HG02852 (cell line): Measurements from ENCODE around the gene RWDD3.

ENCODE experiments used
- ATAC-seq: cut with Tn5 transposase; IDR thresholded peaks from one replicate; pipeline ENCODE4 v1.9.1; 2021; ENCODE audit warnings: mild to moderate bottlenecking, moderate library complexity; ENCODE audit not compliant: unreplicated experiment

RWDD3 gene, protein sequence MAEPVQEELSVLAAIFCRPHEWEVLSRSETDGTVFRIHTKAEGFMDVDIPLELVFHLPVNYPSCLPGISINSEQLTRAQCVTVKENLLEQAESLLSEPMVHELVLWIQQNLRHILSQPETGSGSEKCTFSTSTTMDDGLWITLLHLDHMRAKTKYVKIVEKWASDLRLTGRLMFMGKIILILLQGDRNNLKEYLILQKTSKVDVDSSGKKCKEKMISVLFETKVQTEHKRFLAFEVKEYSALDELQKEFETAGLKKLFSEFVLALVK

DNA sequence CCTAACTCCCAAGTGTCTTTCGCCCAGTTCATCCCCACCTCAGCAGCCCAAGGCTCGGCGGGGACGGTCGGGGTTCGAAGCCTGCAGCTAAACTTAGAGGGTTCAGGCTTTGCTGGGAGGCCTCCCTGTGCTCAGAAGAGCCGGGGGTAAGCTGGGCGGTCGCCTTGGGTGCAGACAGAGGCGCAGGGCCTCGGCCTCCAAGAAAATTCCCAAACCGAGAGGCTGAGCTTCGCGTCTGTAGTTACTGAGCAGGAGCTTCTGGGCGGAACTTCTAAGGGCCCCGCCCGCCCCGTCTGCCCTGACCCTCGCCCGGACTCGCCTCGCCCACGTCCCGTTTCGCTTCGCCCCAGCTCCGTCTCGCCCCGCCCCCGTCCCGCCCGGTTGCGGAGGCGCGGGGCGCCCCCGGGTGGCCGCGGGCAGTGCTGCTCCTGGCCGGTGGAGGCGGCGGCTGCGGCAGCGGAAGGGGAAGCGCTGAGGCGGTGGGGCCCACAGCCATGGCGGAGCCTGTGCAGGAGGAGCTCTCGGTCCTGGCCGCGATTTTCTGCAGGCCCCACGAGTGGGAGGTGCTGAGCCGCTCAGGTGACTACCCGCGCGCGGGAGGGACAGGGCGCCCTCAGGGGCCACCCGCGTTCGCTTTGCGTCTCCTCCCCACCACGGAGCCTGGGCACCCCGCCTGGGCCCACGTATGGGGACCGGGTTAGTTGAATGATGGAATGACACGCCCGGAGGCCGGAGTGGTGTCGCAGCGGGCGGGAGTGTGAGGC, at the start of gene RWDD3:
Gene RWDD3, plus strand, starts transcription at position 474 of the 764 bp plus-strand sequence. Its CDS starts 21 bp downstream, at position 495.
- ATAC-seq, result peak; percentile 97

DNA sequence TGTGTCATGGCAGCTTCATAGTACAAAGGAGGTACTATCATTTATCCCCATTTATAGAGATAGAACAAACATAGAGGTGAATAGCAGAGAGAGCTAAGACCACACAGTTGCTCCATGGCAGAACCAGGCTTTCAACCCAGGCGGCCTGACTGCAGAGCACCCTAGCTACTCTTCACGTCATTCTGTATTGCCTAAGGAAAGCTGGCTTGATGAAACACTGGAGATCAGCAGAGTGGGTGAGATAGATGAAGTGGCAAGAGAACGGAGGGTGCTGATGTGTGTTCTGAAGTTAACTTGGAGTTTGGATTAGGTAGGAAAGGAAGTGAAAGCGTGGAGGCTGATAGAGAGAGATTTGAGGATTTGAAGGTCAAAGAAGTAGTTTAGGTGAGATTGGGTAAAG, 47.9 kb upstream of the RWDD3 start:
- ATAC-seq, result no peak

DNA sequence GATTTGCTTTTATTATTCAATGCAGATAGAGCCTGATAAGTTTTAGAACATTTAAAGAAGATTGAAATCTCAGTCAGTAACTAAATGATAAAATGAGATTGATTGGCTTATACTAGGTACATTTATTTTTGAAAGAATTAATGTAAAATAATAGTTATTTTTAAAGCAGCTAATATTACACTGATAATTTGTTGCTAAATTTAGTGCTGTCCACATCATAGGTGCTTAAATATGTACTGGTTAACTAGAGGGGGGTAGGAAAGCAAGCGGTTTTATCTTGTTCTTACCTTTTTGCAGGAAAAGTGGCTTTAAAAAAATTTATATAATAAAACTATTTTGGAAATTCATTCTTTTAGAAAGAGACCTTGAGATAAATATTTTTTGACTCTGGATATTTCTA, 40.4 kb upstream of the RWDD3 start:
- no peak for ATAC-seq

DNA sequence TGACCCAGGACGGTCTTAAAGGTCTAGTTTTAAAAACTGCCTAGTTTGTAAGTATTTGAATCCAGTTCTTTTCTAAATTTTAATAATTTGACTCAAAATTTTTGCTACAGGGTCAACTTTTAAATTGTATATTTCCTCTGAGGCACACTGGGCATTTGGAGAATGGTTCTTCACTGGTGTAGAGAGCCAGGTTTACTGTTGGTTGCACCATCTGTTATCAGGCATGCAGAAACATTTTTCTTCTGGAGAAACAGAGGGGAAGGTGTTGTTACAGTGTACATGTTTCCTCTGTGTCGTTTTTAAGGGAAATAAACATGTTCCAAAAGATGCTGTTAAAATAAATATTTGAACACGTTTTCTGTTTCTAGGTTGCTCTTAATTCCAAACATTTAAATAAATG, 39.0 kb upstream of the RWDD3 start:
- no peak for ATAC-seq

DNA sequence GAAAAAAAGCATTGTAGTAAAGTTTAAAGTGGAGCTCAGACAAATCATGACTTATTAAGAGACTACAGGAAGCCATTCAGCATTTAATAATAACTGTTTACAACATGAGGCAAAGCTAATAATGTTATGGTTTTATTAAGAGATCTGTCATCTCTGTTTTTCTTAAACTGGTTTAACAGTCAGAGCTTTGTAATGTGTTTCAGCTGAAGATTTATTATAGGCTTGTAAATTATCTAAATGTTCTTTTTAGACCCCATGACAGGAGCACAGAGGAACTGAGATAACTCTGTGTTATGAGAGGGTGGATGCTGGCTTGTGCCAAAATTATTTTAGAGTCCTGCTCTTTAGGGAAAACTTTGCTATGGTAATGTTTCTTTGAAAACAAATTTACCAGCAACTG, 38.0 kb upstream of the RWDD3 start:
- no peak for ATAC-seq

DNA sequence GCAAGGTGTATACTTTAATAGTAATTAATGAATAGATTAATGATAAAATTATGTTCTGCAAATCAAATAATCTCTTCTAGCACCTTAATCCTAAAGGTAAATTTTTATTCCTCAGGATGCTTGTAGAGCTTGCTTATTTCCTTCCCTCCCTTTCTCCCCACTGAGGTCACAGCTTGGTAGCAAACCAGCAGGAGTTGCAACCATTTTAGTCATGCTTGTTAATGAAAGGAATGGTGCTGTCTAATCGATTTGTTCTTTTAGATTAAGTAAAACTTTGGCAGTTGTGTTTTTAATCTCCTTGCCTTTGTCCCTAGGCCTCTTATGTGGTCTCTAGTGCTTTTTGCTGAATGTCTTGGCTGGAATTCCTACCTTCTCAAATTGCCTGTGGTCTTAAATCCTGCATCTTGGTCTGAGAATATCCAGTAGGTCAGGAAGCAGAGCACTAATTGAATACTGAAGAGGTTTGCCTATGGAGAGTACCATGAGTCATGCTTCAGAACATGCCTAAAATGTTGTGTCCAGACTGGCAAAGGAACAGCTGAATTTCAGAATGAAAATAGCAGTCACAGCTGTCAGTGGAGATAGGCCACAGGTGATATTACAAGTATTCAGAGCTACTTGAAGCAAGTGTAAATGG, 36.3 kb upstream of the RWDD3 start:
- ATAC-seq, result no peak

DNA sequence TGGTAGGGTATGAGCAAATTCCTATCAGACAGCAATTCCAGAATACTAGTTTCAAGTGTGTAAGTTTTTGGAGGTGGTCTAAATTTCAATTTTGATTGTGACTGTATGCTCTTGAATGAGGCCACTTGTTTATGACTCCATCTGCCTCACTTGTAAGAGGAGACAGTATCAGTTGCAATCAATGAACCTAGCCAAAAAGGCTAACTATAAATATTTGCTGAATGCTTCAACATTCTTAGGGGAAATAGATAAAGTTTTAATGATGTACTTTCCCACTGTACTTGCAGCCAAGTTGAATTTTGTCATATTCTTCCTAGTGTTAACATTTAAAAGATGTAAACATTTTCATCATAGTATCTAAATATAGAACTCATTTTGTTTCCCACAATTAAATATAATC, 32.1 kb upstream of the RWDD3 start:
- no peak for ATAC-seq

DNA sequence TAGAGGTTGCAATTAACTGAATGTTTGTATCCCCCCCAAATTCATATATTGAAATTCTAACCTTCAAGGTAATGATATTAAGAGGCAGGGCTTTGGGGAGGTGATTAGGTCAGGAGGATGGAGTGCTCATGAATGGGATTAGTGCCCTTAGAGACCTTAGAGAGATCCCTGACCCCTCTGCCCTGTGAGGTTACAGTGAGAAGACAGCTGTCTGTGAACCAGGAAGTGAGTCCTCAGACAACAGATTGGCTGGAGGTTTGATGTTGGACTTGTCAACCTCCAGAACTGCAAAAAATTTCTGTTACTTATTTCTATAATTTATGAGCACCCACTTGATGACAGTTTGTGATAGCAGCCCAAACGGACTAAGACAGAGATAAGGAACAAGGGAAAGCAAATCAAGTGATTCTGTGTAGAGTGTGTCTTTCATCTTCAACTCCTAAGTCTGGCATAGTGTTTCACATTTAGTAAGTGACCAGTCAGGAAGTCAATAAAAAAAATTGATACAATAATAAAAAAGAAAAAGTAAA, 30.0 kb upstream of the RWDD3 start:
- ATAC-seq, result no peak

DNA sequence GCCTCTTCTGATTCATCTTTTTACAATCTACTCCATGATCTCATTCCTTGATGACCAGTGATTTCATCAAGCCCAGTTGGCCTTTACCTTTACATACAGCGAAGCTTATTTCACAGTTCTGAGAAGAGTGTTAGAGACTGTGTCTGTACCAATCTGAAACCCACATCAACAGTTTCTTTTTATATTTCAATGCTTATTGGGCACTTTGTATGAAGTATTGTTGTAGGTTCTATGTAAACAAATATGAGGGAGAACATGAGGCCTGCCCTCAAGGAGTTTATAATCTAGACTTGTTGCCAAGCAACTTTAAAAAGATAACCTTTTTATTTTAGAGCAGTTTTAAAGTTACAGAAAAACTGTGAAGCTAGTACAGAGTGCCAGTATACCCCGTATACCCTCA, 27.5 kb upstream of the RWDD3 start:
- no peak for ATAC-seq

DNA sequence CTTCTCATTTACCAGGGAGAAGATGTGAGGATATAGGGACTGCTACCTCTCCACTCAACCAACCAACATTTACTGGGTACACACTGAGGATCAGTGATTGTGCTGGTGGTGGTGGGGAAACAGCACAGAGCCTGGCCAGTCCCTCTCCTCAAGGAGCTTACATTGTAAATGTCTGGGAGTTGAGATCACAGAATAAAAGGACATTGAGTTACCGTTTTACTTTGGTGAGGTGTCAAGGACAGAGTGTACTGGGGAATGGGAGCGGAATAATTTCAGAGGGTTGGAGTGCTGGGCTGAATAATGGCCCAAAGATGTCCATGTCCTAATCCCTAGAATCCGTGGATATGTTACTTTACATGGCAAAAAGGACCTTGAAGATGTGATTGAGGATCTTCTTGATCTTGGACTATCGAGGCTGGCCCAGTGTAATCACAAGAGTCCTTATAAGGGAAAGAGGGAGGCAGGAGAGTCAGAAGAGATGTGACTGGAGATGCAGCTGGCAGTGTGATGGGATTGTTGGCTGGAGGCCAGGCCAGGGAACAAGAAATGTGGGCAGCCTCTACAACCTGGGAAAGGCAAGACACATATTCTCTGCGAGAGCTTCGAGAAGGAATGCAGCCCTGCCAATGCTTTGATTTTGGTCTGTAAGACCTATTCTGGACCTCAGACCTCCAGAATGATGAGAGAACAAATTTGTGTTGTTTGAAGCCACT, 26.6 kb upstream of the RWDD3 start:
- no peak for ATAC-seq

DNA sequence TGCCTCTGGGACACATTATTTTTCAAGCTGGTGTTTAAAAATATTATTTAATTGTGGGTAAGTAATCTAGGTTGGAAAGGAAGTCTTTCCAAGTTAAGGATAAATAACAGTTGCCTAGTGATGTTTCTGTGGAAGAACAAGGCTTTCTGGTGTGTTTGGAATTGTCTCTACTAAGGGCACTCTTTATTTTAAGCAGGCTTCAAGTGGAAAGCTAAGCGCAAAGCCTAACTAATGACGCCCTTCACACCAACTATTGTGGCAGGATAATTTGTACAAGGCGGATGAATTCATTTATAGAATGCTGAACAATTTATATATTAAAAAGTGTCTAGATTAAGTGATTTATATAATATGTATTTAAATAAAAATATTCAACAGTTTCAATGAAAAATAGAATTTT, 25.1 kb upstream of the RWDD3 start:
- no peak for ATAC-seq

DNA sequence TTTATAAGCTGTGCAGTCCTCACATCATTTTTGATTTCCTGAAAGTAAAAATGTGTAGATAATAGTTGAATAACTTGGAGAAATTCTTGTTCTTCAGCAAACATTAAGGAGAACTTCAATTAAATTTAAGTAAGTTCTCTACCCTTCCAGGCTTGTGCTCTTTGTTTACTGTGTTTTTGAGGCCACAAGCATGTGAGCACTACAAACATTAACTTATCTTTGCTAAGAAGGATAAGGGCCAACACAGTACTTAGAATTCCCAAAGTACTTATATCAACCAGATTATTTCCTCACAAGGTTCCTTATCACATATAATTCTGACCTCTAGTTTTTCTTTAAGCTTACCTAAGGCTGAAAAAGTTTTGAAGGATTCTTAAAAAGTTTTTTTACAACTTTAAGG, 24.7 kb upstream of the RWDD3 start:
- no peak for ATAC-seq

DNA sequence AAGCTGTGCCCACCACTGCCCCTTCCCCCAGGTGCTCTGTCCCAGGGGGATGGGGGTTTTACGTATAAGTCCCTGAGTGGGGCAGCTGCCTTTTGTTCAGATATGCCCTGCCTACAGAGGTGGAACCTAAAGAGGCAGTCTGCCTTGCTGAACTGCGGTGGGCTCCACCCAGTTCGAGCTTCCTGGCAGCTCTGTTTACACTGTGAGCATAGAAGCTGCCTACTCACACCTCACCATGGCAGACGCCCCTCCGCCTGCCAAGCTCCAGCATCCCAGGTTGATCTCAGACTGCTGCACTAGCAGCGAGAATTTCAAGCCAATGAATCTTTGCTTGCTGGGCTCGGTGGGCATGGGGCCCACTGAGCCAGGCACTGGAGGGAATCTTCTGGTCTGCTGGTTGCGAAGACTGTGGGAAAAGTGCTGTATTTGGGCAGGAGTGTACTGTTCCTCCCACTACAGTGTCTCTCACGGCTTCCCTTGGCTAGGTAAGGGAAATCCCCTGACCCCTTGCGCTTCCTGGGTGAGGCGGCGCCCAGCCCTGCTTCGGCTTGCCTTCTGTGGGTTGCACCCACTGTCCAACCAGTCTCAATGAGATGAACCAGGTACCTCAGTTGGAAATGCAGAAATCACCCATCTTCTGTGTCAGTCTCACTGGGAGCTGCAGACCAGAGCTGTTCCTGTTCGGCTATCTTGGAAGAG, 17.6 kb upstream of the RWDD3 start:
- ATAC-seq, result no peak

DNA sequence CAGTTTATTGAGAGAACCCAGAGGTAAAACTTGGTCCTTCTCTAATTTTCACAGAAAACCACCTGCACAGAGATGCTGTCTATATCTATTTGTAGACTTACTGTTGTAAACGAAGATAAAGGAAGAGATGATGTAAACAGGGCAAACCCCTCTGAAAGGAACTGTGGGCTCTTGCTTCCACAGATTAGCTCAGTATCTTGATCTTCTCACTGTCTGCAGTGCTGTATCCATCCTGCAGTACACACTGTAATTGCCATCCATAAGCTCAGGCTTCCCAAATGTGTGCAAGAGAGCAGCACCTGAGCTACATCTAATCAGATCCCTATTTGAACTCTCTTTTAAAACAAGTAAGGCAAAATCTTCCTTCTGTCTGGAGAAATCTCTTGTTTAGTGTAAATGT, 16.6 kb upstream of the RWDD3 start:
- ATAC-seq, result no peak

DNA sequence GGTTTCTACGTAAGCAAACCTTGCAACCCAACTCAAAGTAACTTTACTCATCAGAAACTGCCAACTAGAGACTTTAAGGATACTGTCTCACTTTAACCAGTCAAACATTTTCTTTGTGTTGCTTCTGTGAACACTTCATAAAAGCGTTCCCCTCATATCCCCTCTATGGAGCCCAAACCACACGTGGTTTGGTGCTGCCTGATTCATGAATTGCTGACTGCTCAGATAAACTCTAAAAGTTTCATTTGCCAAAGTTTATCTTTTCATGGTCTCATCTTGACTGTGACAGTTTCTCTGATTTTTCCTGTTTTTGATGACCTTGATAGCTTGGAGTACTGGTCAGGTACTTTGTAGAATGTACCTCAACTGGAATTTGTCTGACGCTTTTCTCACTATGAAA, 14.6 kb upstream of the RWDD3 start:
- ATAC-seq, result no peak

DNA sequence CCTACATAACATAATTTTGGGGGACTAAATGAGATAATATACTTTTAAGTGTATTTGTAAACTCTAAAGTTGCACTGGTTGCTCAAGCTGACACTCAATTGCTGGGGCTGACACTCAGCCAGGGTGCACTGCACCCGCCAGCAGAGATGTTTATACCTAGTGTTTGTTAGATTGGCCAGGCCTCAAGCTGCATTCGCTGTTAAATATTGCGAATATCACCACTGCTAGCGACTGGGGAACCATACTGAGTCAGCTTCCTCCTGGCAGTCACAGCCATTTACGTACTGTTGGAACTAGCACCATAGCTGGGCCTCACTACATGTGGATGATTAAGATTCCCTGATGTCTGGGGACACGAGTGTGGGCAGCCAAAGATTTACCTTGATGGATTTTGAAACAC, 12.7 kb upstream of the RWDD3 start:
- ATAC-seq, result no peak

DNA sequence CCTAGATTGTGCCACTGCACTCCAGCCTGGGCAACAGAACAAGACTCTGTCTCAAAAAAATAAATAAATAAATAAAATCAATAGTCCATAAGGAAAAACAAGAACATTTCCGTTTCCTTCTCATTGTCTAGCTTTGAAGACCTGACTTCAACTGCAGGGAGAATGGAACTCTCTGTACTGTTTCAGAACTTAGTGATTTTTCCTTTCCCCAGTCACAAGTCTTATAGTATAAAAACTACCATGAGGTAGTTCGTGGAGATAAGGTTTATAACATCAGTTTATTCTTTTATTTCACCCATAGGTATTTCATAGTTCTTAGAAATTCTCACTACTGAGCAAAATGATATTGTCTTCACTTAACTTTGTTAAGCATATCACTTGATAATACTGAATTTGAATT, 11.4 kb upstream of the RWDD3 start:
- no peak for ATAC-seq

DNA sequence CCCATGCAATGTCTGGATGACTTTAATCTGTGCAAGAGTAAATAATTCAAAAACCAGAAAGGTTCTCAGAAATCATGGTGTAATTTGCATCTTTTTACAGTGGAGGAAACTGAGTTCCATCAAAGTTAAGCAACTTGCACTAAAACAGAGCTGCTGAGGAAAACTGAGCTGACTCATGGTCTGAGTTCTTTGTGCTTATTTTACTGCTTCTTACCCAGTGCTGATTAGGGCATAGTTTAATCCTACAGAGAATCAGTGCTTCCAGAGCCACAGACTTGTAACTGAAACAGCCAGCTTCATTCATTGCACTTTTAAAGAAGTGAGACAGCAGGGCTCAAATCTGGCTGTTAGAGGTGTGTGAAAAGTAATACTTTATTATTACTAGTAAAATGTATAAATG, 10.9 kb upstream of the RWDD3 start:
- ATAC-seq, result no peak

DNA sequence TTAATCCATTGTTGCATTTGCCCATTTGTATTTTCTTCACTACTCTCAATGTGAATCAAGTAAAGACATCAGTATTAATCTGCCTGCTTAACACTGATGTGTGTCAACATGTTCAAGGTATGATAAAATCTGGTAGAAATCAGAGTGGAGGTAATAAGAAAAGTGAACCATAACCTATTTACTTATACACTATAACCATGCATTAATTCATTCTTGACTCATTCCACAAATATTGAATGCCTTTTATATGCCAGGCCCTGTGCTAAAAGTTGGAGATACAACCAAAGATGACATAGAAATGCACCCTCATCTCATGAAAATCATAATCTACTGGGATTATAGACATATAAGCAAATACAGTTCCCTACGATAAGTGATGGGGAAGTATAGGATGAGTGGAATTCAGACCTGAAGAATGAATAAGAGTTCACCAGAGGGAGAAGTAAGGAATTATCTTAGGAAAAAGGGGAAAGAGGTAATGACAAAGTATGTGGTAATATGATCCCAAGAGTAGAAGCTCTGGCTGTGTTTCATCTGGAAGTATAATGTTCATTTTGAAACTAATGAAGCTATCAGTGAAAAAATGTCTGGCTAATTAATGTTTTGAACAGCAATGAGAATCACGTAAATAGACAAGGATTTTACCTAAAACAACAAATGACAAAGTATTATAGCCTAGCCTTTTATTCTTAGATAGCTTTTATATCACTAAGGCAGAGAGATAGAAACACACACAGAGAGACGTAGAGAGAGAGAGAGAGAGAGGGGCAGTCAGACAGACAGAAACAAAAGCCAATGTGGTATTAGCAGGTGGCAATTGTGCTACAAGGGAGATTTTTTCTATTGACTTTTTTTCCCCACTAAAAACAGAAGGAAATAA, 7.0 kb upstream of the RWDD3 start:
- ATAC-seq, result no peak

DNA sequence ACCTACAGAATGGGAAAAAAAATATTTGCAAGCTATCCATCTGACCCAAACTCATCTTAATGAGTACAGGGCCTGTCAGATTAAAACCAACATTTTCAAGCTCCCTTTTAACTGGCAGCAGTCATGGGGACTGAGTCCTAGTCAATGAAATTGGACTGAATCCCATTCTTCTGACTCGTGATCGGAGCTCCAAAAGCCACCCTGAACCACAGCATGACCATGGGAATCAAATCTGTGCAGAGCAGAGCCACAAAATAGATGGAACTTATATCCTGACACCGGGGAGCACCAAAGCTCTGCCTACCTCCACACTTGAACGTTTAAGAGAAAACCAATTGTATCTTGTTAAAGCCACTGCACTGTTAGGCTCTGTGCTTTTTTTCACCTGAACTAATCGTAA, 5.0 kb upstream of the RWDD3 start:
- no peak for ATAC-seq
